ENCODE data around the gene HIRA.
"Not testable (repeated sequence)": the region's sequence is repeated elsewhere in the genome, so short reads cannot be mapped to it uniquely, and the experiment has no call there.

Gene HIRA

GRCh38 chr22:19443544-19444211 lies 12.1 kb upstream of the HIRA start:
- FAIRE-seq = no peak
- no peak for DNase-seq (ENCODE audit: low spot score)

- DNase-seq (ENCODE audit: low spot score) (no peak), FAIRE-seq (peak; percentile 86)
These were observed 10.6 kb upstream of the HIRA start for GRCh38 chr22:19442166-19442565.

GRCh38 chr22:19440411-19441195 lies 9.1 kb upstream of the HIRA start:
- DNase-seq (ENCODE audit: low spot score) (no peak), FAIRE-seq (peak; percentile 17)

GRCh38 chr22:19438298-19438697 lies 6.8 kb upstream of the HIRA start:
- FAIRE-seq (peak; percentile 58), DNase-seq (ENCODE audit: low spot score) (no peak)

GRCh38 chr22:19436444-19437161 lies 5.1 kb upstream of the HIRA start:
- DNase-seq (ENCODE audit: low spot score); FAIRE-seq: not testable (repeated sequence)

- no peak for FAIRE-seq
- DNase-seq (ENCODE audit: low spot score) = no peak
These were observed 3.5 kb upstream of the HIRA start for GRCh38 chr22:19434829-19435580.

GRCh38 chr22:19434401-19434800 lies 2.9 kb upstream of the HIRA start:
- DNase-seq (ENCODE audit: low spot score) (no peak), FAIRE-seq (no peak)

- peak; percentile 99 for FAIRE-seq
- DNase-seq (ENCODE audit: low spot score) = peak; percentile 99
These were observed 759 bp upstream of the HIRA start, which contains the start of gene MRPL40 for GRCh38 chr22:19432133-19432851. Gene MRPL40, plus strand, starts transcription at chr22:19432545. Its CDS starts 10 bp downstream, at chr22:19432555.

- DNase-seq (ENCODE audit: low spot score) = peak; percentile 39
These were observed 517 bp downstream of the HIRA start for GRCh38 chr22:19430890-19431541.

GRCh38 chr22:19429950-19430889 lies 1.3 kb downstream of the HIRA start:
- FAIRE-seq = no peak
- DNase-seq (ENCODE audit: low spot score) = no peak

More at GRCh38 chr22:19430890-19431541, 517 bp downstream of the HIRA start:
- FAIRE-seq = no peak

GRCh38 chr22:19424186-19424500 lies 7.4 kb downstream of the HIRA start:
- DNase-seq (ENCODE audit: low spot score) (no peak), FAIRE-seq (no peak)

- DNase-seq (ENCODE audit: low spot score) (no peak), FAIRE-seq (no peak)
These were observed 8.9 kb downstream of the HIRA start for GRCh38 chr22:19422440-19423301.

GRCh38 chr22:19420321-19420720 lies 11.2 kb downstream of the HIRA start:
- FAIRE-seq (no peak), DNase-seq (ENCODE audit: low spot score) (no peak)

- FAIRE-seq = no peak
- no peak for DNase-seq (ENCODE audit: low spot score)
These were observed 11.9 kb downstream of the HIRA start for GRCh38 chr22:19419464-19420178.

GRCh38 chr22:19419086-19419463 lies 12.5 kb downstream of the HIRA start:
- FAIRE-seq (no peak), DNase-seq (ENCODE audit: low spot score) (no peak)

- DNase-seq (ENCODE audit: low spot score) (no peak), FAIRE-seq (peak; percentile 30)
These were observed 18.6 kb downstream of the HIRA start for GRCh38 chr22:19412923-19413322.

GRCh38 chr22:19412478-19412877 lies 19.1 kb downstream of the HIRA start:
- peak; percentile 61 for FAIRE-seq
- no peak for DNase-seq (ENCODE audit: low spot score)

- DNase-seq (ENCODE audit: low spot score) (no peak), FAIRE-seq (no peak)
These were observed 19.9 kb downstream of the HIRA start for GRCh38 chr22:19411690-19412045.

Measured in urothelium cell line (cell line).